ENCODE data around the gene ARHGAP28.

ARHGAP28 gene

GRCh38 chr18:6873040-6873751 lies 143.7 kb downstream of the ARHGAP28 start:
- TF ChIP-seq CTCF (IDR thresholded peaks at IDR 0.05): no peak
- Mint-ChIP-seq H3K9me3 (no peaks in the 10 kb centered on the region), H3K4me3 (no peak overlapping the region), H3K27me3 (ENCODE audit: low read depth, poor library complexity) (peaks cover 3% of the 10 kb centered on the region), H3K27ac (no peak overlapping the region), H3K36me3 (ENCODE audit: low read depth) (peaks cover 47% of the 10 kb centered on the region), H3K4me1 (peaks cover 7% of the 10 kb centered on the region)
- no peak for DNase-seq

- no peak overlapping the region for H3K27ac Mint-ChIP-seq
- no peaks in the 10 kb centered on the region for H3K9me3 Mint-ChIP-seq
- DNase-seq: no peak
- TF ChIP-seq CTCF (IDR thresholded peaks at IDR 0.05): no peak
- peaks cover 42% of the 10 kb centered on the region for H3K36me3 Mint-ChIP-seq (ENCODE audit: low read depth)
- H3K4me3 Mint-ChIP-seq: no peak overlapping the region
- peaks cover 8% of the 10 kb centered on the region for H3K4me1 Mint-ChIP-seq
- peaks cover 3% of the 10 kb centered on the region for H3K27me3 Mint-ChIP-seq (ENCODE audit: low read depth, poor library complexity)
Observed at GRCh38 chr18:6874315-6874714, 144.8 kb downstream of the ARHGAP28 start.

GRCh38 chr18:6875749-6876148 lies 146.2 kb downstream of the ARHGAP28 start:
- Mint-ChIP-seq H3K4me1 (peaks cover 23% of the 10 kb centered on the region), H3K36me3 (ENCODE audit: low read depth) (peaks cover 38% of the 10 kb centered on the region), H3K4me3 (no peak overlapping the region), H3K27me3 (ENCODE audit: low read depth, poor library complexity) (peaks cover 3% of the 10 kb centered on the region), H3K9me3 (no peaks in the 10 kb centered on the region), H3K27ac (no peak overlapping the region)
- no peak for TF ChIP-seq CTCF (IDR thresholded peaks at IDR 0.05)
- DNase-seq: no peak

- H3K27me3 Mint-ChIP-seq (ENCODE audit: low read depth, poor library complexity): peaks cover 3% of the 10 kb centered on the region
- H3K4me1 Mint-ChIP-seq: peaks cover 32% of the 10 kb centered on the region
- peaks cover 33% of the 10 kb centered on the region for H3K36me3 Mint-ChIP-seq (ENCODE audit: low read depth)
- no peak overlapping the region for H3K4me3 Mint-ChIP-seq
- TF ChIP-seq CTCF (IDR thresholded peaks at IDR 0.05): no peak
- H3K27ac Mint-ChIP-seq: peak overlapping the region; percentile 3
- no peaks in the 10 kb centered on the region for H3K9me3 Mint-ChIP-seq
- DNase-seq: no peak
Observed at GRCh38 chr18:6876641-6877041, 147.1 kb downstream of the ARHGAP28 start.

- Mint-ChIP-seq H3K4me3 (no peak overlapping the region), H3K27ac (peak overlapping the region; percentile 3), H3K4me1 (peaks cover 33% of the 10 kb centered on the region), H3K36me3 (ENCODE audit: low read depth) (peaks cover 37% of the 10 kb centered on the region), H3K9me3 (no peaks in the 10 kb centered on the region), H3K27me3 (ENCODE audit: low read depth, poor library complexity) (peaks cover 3% of the 10 kb centered on the region)
- no peak for TF ChIP-seq CTCF (IDR thresholded peaks at IDR 0.05)
- no peak for DNase-seq
Observed at GRCh38 chr18:6877288-6877687, 147.8 kb downstream of the ARHGAP28 start.
